NT2/D1 (cell line): ENCODE results near the gene TACSTD2.

Experiments used
- DNase-seq: peaks from one replicate; pipeline ENCODE4 v3.0.0-alpha.2; 2011; ENCODE audit warnings: low read depth, low spot score
- H3K27me3 ChIP-seq: 2 replicates; pipeline ENCODE4 v1.6.0; 2011; ENCODE audit warnings: mild to moderate bottlenecking; ENCODE audit not compliant: insufficient read length, insufficient read depth
- H3K36me3 ChIP-seq: 2 replicates; pipeline ENCODE4 v1.6.1; 2011; ENCODE audit warnings: mild to moderate bottlenecking, low read length, mixed read lengths; ENCODE audit not compliant: insufficient read depth, insufficient read length
- H3K4me1 ChIP-seq: 2 replicates; pipeline ENCODE4 v1.5.1; 2011; ENCODE audit not compliant: insufficient read depth, insufficient read length
- H3K4me3 ChIP-seq: 2 replicates; pipeline ENCODE4 v1.5.1; 2011; ENCODE audit warnings: low read depth; ENCODE audit not compliant: insufficient read length
- H3K9ac ChIP-seq: 2 replicates; pipeline ENCODE4 v1.6.0; 2011; ENCODE audit warnings: low read depth; ENCODE audit not compliant: insufficient read length
- H3K9me3 ChIP-seq: 2 replicates; pipeline ENCODE4 v1.5.1; 2011; ENCODE audit warnings: mild to moderate bottlenecking, low read length; ENCODE audit not compliant: insufficient read depth
- SUZ12 ChIP-seq: IDR thresholded peaks from 2 replicates; pipeline ENCODE4 v1.6.1; 2011; ENCODE audit not compliant: insufficient read length, insufficient read depth; ENCODE audit errors: extremely low read depth
- YY1 ChIP-seq: IDR thresholded peaks from 2 replicates; pipeline ENCODE4 v1.6.1; 2011; ENCODE audit not compliant: insufficient read length, insufficient read depth
- ZNF274 ChIP-seq: IDR thresholded peaks from 2 replicates; pipeline ENCODE4 v1.6.1; 2011; ENCODE audit warnings: mild to moderate bottlenecking, low read depth, low read length

The TACSTD2 gene

GRCh38 chr1:58597996-58598395, 20.9 kb upstream of the TACSTD2 start:
- H3K4me3 ChIP-seq: no peak overlapping the region
- DNase-seq: no peak

DNA sequence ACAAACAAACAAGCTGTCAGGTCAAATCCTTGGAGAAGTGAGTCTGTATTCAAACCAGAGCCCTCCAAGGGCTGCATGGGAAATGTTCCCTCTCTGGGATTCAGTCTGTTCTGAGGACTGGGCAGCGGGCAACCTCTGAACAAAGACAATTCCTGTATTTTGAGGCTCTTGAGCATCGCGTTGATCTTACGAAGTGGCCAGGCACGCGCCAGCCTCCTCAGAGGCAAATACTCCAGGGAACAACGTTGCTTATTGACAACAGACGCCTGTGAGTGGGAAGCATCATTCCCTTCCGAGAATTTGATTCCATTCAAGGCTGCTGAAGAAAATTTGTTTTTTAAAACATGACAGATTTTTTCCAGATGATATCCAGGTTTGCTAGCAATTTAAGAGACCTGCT, 20.0 kb upstream of the TACSTD2 start:
- Histone ChIP-seq H3K36me3 (no peaks in the 10 kb centered on the region), H3K27me3 (no peaks in the 10 kb centered on the region), H3K4me3 (no peak overlapping the region), H3K9ac (no peak overlapping the region), H3K9me3 (no peaks in the 10 kb centered on the region), H3K4me1 (no peaks in the 10 kb centered on the region)
- no peak for DNase-seq
- no peak for TF ChIP-seq ZNF274
- no peak for TF ChIP-seq SUZ12
- no peak for TF ChIP-seq YY1

More at GRCh38 chr1:58597996-58598395, 20.9 kb upstream of the TACSTD2 start:
- H3K36me3 ChIP-seq: no peaks in the 10 kb centered on the region
- no peaks in the 10 kb centered on the region for H3K9me3 ChIP-seq
- no peaks in the 10 kb centered on the region for H3K4me1 ChIP-seq
- TF ChIP-seq ZNF274 (no peak), SUZ12 (no peak), YY1 (no peak)
- H3K9ac ChIP-seq: no peak overlapping the region
- H3K27me3 ChIP-seq: no peaks in the 10 kb centered on the region

- Histone ChIP-seq H3K4me3 (no peak overlapping the region), H3K9me3 (no peaks in the 10 kb centered on the region), H3K36me3 (no peaks in the 10 kb centered on the region), H3K27me3 (no peaks in the 10 kb centered on the region), H3K9ac (no peak overlapping the region), H3K4me1 (no peaks in the 10 kb centered on the region)
- TF ChIP-seq ZNF274 (no peak), SUZ12 (no peak), YY1 (no peak)
- DNase-seq: no peak
Measured at GRCh38 chr1:58596631-58597052, 19.6 kb upstream of the TACSTD2 start.

- DNase-seq: no peak
- Histone ChIP-seq H3K4me3 (no peak overlapping the region), H3K9me3 (no peaks in the 10 kb centered on the region), H3K36me3 (no peaks in the 10 kb centered on the region), H3K9ac (no peak overlapping the region), H3K4me1 (no peaks in the 10 kb centered on the region), H3K27me3 (no peaks in the 10 kb centered on the region)
- no peak for TF ChIP-seq ZNF274
- TF ChIP-seq YY1: no peak
- no peak for TF ChIP-seq SUZ12
Measured at GRCh38 chr1:58594546-58594945, 17.5 kb upstream of the TACSTD2 start.

DNA sequence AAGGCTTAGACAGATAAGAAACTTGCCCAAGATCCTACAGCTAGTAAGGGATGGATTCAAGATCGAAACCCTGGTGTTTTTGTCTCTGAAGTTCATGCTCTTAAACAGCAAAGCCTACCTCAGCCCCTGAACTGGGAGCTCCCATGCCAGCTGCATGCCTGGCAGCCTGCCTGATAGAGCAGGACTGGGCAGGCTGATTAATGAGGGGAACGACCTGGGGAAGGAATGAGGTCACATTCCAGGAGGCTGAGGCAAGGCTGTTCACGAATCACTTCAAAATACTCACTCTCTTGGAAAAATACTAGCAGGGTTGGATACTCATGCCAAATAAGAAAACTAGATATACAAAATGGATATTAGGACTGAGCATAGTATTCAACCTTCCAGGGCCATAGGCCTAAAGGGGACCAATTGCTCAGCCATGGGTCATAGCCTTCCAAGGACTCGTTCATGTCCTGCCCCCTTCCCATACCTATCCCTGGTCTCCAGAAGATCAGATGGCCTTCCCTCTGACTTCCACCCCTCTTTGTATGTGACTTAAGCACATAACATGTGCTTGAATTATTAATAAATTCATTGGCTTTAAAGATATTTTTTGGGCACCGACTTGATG, 15.6 kb upstream of the TACSTD2 start:
- Histone ChIP-seq H3K4me3 (no peak overlapping the region), H3K4me1 (no peaks in the 10 kb centered on the region), H3K9me3 (no peaks in the 10 kb centered on the region), H3K27me3 (no peaks in the 10 kb centered on the region), H3K36me3 (no peaks in the 10 kb centered on the region), H3K9ac (no peak overlapping the region)
- no peak for DNase-seq
- no peak for TF ChIP-seq YY1
- no peak for TF ChIP-seq ZNF274
- no peak for TF ChIP-seq SUZ12

DNA sequence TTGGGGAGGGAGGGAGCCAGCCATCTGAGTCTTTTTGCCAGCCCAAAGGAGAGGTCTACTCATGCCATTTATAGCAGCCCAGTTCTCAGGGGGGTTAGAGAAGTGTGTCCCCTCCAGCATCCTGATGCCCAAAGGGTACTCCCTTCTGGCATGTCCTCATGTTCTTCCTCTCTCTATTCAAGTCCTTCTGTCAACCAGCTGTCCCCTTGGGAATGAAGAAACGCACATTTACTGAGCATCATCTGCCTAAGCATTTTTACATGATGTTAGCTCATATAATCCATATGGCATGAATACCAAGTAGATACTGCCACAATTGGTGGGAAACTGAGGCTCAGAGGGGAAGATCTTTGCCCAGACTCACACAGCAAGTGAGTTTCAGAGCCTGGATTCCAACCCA, 14.8 kb upstream of the TACSTD2 start:
- no peaks in the 10 kb centered on the region for H3K36me3 ChIP-seq
- TF ChIP-seq YY1 (no peak), ZNF274 (no peak), SUZ12 (no peak)
- H3K9ac ChIP-seq: no peak overlapping the region
- DNase-seq: no peak
- no peak overlapping the region for H3K4me3 ChIP-seq
- H3K9me3 ChIP-seq: no peaks in the 10 kb centered on the region
- H3K27me3 ChIP-seq: no peaks in the 10 kb centered on the region
- H3K4me1 ChIP-seq: no peaks in the 10 kb centered on the region

GRCh38 chr1:58590019-58590418, 13.0 kb upstream of the TACSTD2 start:
- TF ChIP-seq SUZ12: no peak
- no peak overlapping the region for H3K9ac ChIP-seq
- no peaks in the 10 kb centered on the region for H3K36me3 ChIP-seq
- H3K4me1 ChIP-seq: no peaks in the 10 kb centered on the region
- H3K9me3 ChIP-seq: no peaks in the 10 kb centered on the region
- no peak for DNase-seq
- no peak overlapping the region for H3K4me3 ChIP-seq
- no peaks in the 10 kb centered on the region for H3K27me3 ChIP-seq

- Histone ChIP-seq H3K4me1 (peaks cover 4% of the 10 kb centered on the region), H3K9me3 (no peaks in the 10 kb centered on the region)
- TF ChIP-seq SUZ12 (no peak), YY1 (no peak), ZNF274 (no peak)
Measured at GRCh38 chr1:58588396-58588795, 11.3 kb upstream of the TACSTD2 start.

More at GRCh38 chr1:58588396-58588795, 11.3 kb upstream of the TACSTD2 start:
- H3K36me3 ChIP-seq: no peaks in the 10 kb centered on the region
- H3K27me3 ChIP-seq: no peaks in the 10 kb centered on the region
- H3K9ac ChIP-seq: no peak overlapping the region
- no peak overlapping the region for H3K4me3 ChIP-seq
- no peak for DNase-seq
